ENCODE data around the gene OR8A1. TPM values are rescaled to one million over a fixed set of nuclear protein-coding genes. Genes with fewer than 3 reads are reported as not detected.

Gene OR8A1
- total RNA-seq, 1 experiment from 2014 or later, result not detected

GRCh38 chr11:124581817-124582216 lies 12.0 kb downstream of the OR8A1 start:
- Histone ChIP-seq H3K4me2 (ENCODE audit: insufficient read depth, insufficient read length, low read length) (no peak overlapping the region), H4K20me1 (ENCODE audit: control insufficient read depth, insufficient read depth, insufficient read length) (no peaks in the 10 kb centered on the region), H3K4ac (ENCODE audit: low read depth, low read length) (no peak overlapping the region), H3K9me3 (ENCODE audit: control insufficient read depth, low read depth, low read length) (no peaks in the 10 kb centered on the region), H2BK12ac (ENCODE audit: insufficient read length, low read depth, low read length) (no peak overlapping the region), H2BK15ac (ENCODE audit: low read depth, low read length) (no peak overlapping the region), H2BK5ac (ENCODE audit: insufficient read length, low read length) (no peak overlapping the region), H3K27me3 (ENCODE audit: insufficient read depth, low read length) (no peaks in the 10 kb centered on the region), H2BK120ac (ENCODE audit: low read depth, low read length, poor library complexity, severe bottlenecking) (no peak overlapping the region), H3K79me1 (ENCODE audit: insufficient read depth, low read depth, low read length, poor library complexity, severe bottlenecking) (no peaks in the 10 kb centered on the region), H3K18ac (ENCODE audit: insufficient read length, low read depth, low read length) (no peak overlapping the region), H3K9ac (ENCODE audit: extremely low read depth, insufficient read length, low read length) (no peak overlapping the region), H4K5ac (ENCODE audit: insufficient read length, low read depth, low read length) (no peak overlapping the region), H2AFZ (ENCODE audit: low read length) (no peak overlapping the region), H4K91ac (ENCODE audit: insufficient read length, low read depth, low read length) (no peak overlapping the region), H2AK5ac (ENCODE audit: insufficient read length, low read length) (no peak overlapping the region), H3T11ph (ENCODE audit: low read length) (no peak overlapping the region), H3K27ac (ENCODE audit: insufficient read length, low read depth, low read length) (no peak overlapping the region), H3K79me2 (ENCODE audit: insufficient read depth, low read length) (no peaks in the 10 kb centered on the region), H3K4me1 (ENCODE audit: insufficient read depth, low read length) (no peaks in the 10 kb centered on the region), H3K23me2 (ENCODE audit: insufficient read length, low read depth, low read length, poor library complexity, severe bottlenecking) (no peaks in the 10 kb centered on the region), H3K56ac (ENCODE audit: insufficient read length, low read depth, low read length) (no peak overlapping the region), H3K14ac (ENCODE audit: insufficient read depth, low read length) (no peak overlapping the region), H2BK20ac (ENCODE audit: low read depth, low read length, poor library complexity, severe bottlenecking) (no peak overlapping the region), H3K23ac (ENCODE audit: insufficient read length, low read depth, low read length) (no peak overlapping the region), H4K8ac (replicated peaks; ENCODE audit: insufficient read length, low read depth, low read length) (no peak overlapping the region)
- Mint-ChIP-seq H3K4me1 (0 out of 4 replicates have a peak, but pooled peaks cover 0 to 3% of the 10 kb centered on the region in 2 experiments), H3K9me3 (no peaks in the 10 kb centered on the region), H3K27ac (no peak overlapping the region), H3K36me3 (ENCODE audit: insufficient read depth in 1 of 3, low read depth in 3 of 3) (no peaks in the 10 kb centered on the region), H3K27me3 (ENCODE audit: low read depth) (no peaks in the 10 kb centered on the region), H3K4me3 (no peak overlapping the region)
- TF ChIP-seq CTCF (conservative IDR thresholded peaks at IDR 0.05), result no peak
- no peak for DNase-seq
- no CpG with 5 or more reads among the region's 6 CpGs for WGBS (ENCODE audit: extremely low coverage, insufficient read length, low lambda C conversion rate)

Data from H9 (cell line).